Measurements from ENCODE around the gene HOXA9. TPM values are rescaled to one million over a fixed set of nuclear protein-coding genes. Genes with fewer than 3 reads are reported as not detected.

HOXA9 gene
- total and polyA plus RNA-seq, 2 of the 4 experiments (the other 2 are of a cell fraction): 0.18 to 0.32 TPM

DNA sequence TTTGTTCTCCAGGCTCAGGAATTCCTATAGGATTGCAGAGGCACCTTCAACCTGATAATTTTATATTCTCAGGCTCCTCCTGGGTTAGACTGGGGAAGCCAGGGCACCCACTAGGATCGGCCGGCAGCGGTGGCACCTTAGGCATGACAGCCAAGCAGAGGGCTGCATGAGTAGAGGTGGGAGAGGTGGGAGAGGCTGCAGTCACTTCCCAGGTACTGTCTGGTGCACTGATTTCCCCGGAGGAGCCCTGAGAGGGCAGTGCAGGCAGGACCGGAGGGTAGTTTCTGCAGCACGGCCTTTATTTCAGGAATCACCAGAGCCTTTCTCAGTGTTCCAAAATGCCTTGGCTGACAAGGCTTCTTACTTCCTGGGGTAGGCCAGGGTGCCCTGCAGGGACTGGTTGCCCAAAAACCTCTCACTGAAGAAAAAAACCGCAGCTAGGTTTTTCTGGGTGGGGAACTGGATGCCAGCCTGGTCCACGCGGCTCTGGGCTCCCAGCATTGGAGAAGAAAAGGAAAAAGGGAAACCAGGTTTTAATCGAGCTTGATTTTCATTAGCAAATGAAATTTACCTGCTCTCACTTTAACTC, 38.1 kb upstream of the HOXA9 start:
- H4K5ac ChIP-seq (ENCODE audit: low read depth, low read length): no peak overlapping the region
- no peaks in the 10 kb centered on the region for H3K79me1 ChIP-seq (ENCODE audit: low read depth in 1 of 2, low read length in 2 of 2)
- H4K8ac ChIP-seq (ENCODE audit: low read depth in 2 of 2, low read length in 2 of 2): no peak overlapping the region
- ChIA-PET POLR2A (ENCODE audit: unreplicated experiment) (no interaction called here), CTCF (no interaction called here)
- no peak overlapping the region for H4K91ac ChIP-seq (ENCODE audit: insufficient read depth, low read depth, low read length)
- in situ Hi-C loops (cut with MboI; ENCODE audit: low sequenced_read_pairs) (loop anchor here (5.0 to 10.0 kb wide), 2 partner anchors 379 to 571 kb away; no protein-coding TSS in a partner anchor), intact Hi-C loops (cut with micrococcal nuclease) (no loop called here), dilution Hi-C loops (cut with HindIII; ENCODE audit: low sequenced_read_pairs, unreplicated experiment) (no loop called here)
- peaks cover 8% of the 10 kb centered on the region; the same call in 1 of the 2 replicates for H3K9me3 ChIP-seq (ENCODE audit: control insufficient read depth, insufficient read depth, low read length)
- no peak overlapping the region for H3K4ac ChIP-seq (ENCODE audit: low read depth, low read length)
- H3K27ac ChIP-seq (ENCODE audit: insufficient read depth, low read length): no peak overlapping the region
- no peak overlapping the region for H2BK5ac ChIP-seq (ENCODE audit: low read depth, low read length, poor library complexity, severe bottlenecking)
- H2AFZ ChIP-seq (replicated peaks; ENCODE audit: low read length, poor library complexity): no peak overlapping the region
- peaks cover 2% of the 10 kb centered on the region; the same call in 1 of the 2 replicates for H3K4me1 ChIP-seq (ENCODE audit: control insufficient read depth, insufficient read depth, low read length)
- H3K9ac ChIP-seq (ENCODE audit: low read depth, low read length): no peak overlapping the region
- peaks cover 95% of the 10 kb centered on the region for H3K27me3 ChIP-seq (ENCODE audit: control insufficient read depth, insufficient read depth, low read length)
- ATAC-seq (ENCODE audit: low read depth) (no peak), DNase-seq (no peak)
- peaks cover 5% of the 10 kb centered on the region; the same call in 1 of the 2 replicates for H3K9me1 ChIP-seq (ENCODE audit: insufficient read depth, low read length)
- no peak overlapping the region for H2BK15ac ChIP-seq (ENCODE audit: low read depth, low read length)
- no peak overlapping the region for H2AK9ac ChIP-seq (replicated peaks; ENCODE audit: low read depth, low read length, poor library complexity)
- no peak overlapping the region for H3K18ac ChIP-seq (ENCODE audit: low read depth, low read length)
- H3K36me3 ChIP-seq (ENCODE audit: control insufficient read depth, insufficient read depth, low read length): no peaks in the 10 kb centered on the region
- no TSS peak for BruUV-seq (replicated peaks)
- H3K56ac ChIP-seq (ENCODE audit: extremely low read depth, insufficient read depth, low read length): no peak overlapping the region
- no peak overlapping the region for H2BK120ac ChIP-seq (ENCODE audit: low read depth, low read length)
- no peak overlapping the region for H3K14ac ChIP-seq (replicated peaks; ENCODE audit: low read depth, low read length)
- no peak overlapping the region for H2BK20ac ChIP-seq (ENCODE audit: low read depth, low read length)
- TF ChIP-seq CHD1 (IDR thresholded peaks at IDR 0.05; ENCODE audit: low read depth, low read length): no peak
- no peak for TF ChIP-seq MXI1 (IDR thresholded peaks at IDR 0.05; ENCODE audit: borderline replicate concordance, low read depth, low read length)
- TF ChIP-seq FOS (IDR thresholded peaks at IDR 0.05; ENCODE audit: low read depth, low read length): no peak
- no peak for TF ChIP-seq RAD21 (IDR thresholded peaks at IDR 0.05; ENCODE audit: low read length)
- TF ChIP-seq MAZ (IDR thresholded peaks at IDR 0.05; ENCODE audit: borderline replicate concordance, low read depth, low read length): no peak
- no peak for TF ChIP-seq RCOR1 (IDR thresholded peaks at IDR 0.05; ENCODE audit: insufficient replicate concordance, low read length)
- no peak for TF ChIP-seq MAFK (IDR thresholded peaks at IDR 0.05; ENCODE audit: low read depth, low read length)
- no peak for TF ChIP-seq POLR2A (IDR thresholded peaks at IDR 0.05; ENCODE audit: low read depth, low read length)
- TF ChIP-seq SMC3 (IDR thresholded peaks at IDR 0.05; ENCODE audit: low read depth, low read length): no peak
- TF ChIP-seq BHLHE40 (IDR thresholded peaks at IDR 0.05; ENCODE audit: low read depth, low read length): no peak
- no peak for TF ChIP-seq CEBPB (IDR thresholded peaks at IDR 0.05; ENCODE audit: low read depth, low read length)
- TF ChIP-seq NFE2L2 (IDR thresholded peaks at IDR 0.05; ENCODE audit: low read depth, low read length): no peak
- TF ChIP-seq RFX5 (IDR thresholded peaks at IDR 0.05; ENCODE audit: low read depth, low read length): no peak
- TF ChIP-seq, protein P1, sequence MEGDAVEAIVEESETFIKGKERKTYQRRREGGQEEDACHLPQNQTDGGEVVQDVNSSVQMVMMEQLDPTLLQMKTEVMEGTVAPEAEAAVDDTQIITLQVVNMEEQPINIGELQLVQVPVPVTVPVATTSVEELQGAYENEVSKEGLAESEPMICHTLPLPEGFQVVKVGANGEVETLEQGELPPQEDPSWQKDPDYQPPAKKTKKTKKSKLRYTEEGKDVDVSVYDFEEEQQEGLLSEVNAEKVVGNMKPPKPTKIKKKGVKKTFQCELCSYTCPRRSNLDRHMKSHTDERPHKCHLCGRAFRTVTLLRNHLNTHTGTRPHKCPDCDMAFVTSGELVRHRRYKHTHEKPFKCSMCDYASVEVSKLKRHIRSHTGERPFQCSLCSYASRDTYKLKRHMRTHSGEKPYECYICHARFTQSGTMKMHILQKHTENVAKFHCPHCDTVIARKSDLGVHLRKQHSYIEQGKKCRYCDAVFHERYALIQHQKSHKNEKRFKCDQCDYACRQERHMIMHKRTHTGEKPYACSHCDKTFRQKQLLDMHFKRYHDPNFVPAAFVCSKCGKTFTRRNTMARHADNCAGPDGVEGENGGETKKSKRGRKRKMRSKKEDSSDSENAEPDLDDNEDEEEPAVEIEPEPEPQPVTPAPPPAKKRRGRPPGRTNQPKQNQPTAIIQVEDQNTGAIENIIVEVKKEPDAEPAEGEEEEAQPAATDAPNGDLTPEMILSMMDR (conservative IDR thresholded peaks at IDR 0.05; ENCODE audit: low read depth, low read length): no peak
- TF ChIP-seq, protein P2, sequence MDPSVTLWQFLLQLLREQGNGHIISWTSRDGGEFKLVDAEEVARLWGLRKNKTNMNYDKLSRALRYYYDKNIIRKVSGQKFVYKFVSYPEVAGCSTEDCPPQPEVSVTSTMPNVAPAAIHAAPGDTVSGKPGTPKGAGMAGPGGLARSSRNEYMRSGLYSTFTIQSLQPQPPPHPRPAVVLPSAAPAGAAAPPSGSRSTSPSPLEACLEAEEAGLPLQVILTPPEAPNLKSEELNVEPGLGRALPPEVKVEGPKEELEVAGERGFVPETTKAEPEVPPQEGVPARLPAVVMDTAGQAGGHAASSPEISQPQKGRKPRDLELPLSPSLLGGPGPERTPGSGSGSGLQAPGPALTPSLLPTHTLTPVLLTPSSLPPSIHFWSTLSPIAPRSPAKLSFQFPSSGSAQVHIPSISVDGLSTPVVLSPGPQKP (IDR thresholded peaks at IDR 0.05; ENCODE audit: borderline replicate concordance, low read depth, low read length): no peak
- TF ChIP-seq, protein P3, sequence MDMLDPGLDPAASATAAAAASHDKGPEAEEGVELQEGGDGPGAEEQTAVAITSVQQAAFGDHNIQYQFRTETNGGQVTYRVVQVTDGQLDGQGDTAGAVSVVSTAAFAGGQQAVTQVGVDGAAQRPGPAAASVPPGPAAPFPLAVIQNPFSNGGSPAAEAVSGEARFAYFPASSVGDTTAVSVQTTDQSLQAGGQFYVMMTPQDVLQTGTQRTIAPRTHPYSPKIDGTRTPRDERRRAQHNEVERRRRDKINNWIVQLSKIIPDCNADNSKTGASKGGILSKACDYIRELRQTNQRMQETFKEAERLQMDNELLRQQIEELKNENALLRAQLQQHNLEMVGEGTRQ (IDR thresholded peaks at IDR 0.05; ENCODE audit: low read depth, low read length): no peak
- WGBS, 2 experiments (ENCODE audit: extremely low coverage in 2 of 2, insufficient read length in 1 of 2): 0% methylated on average over 1 of the region's 10 CpGs; no CpG with 5 or more reads in 1 of the 2 experiments
- no peak overlapping the region for H2AK5ac ChIP-seq (ENCODE audit: low read depth, low read length)
- H3K4me2 ChIP-seq (ENCODE audit: low read depth, low read length): no peak overlapping the region
- H4K20me1 ChIP-seq (ENCODE audit: insufficient read depth, low read length): peaks cover 24% of the 10 kb centered on the region
- H3K23ac ChIP-seq (ENCODE audit: low read depth, low read length): no peak overlapping the region
- no peak overlapping the region for H3K4me3 ChIP-seq (ENCODE audit: insufficient read depth, low read depth, low read length)

All from IMR-90 (cell line).